Stimulated activated CD8-positive, alpha-beta memory T cell treated with anti-CD3 and anti-CD28 coated beads, Interleukin-7, amount 100 ng/mL, for 24 hours (primary cell): ENCODE data around the gene STK4.

Experiments
- DNase-seq: peaks from one replicate; pipeline ENCODE4 v3.0.0-alpha.2; 2020; ENCODE audit warnings: low read depth

Gene STK4

GRCh38 chr20:45087814-45088213, 121.5 kb downstream of the STK4 start:
- no peak for DNase-seq

DNA sequence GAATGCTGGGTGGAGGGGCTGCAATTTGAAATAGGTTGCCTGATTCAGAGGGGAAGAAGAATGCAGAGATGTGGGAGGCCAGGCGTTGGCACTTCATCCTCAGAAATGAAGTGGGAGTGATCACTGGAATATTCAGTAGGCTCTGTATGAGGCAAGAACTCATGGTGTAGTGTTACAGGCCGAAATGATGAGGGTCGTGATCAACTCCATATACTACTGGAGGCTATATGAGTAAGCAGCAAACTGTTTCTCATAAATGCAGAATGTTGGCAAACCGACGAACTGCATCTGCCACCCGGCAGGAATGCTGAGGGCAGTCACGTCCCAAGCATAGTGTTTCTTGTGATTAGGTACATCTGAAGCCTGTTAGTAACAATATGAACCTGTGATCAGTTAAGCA, 121.9 kb downstream of the STK4 start:
- no peak for DNase-seq

DNA sequence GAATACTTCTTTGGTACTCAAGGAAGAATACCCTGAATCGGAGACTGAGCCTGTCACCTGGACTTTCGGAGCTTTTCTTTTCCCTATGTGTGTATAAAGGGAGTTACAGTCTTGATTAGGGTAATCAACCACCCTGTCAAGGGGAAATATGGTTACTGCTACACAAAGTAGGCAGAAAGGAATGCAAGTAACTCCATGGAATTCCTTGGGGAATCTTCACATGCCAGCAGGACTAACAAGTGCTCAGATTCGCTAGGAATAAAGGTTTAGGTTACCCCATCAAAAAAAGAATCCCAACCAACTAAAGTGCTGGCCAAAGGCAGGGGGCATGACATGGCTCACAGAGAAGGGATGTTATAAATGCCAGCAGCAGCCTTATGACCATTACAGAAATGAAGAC, 124.2 kb downstream of the STK4 start:
- DNase-seq: no peak

DNA sequence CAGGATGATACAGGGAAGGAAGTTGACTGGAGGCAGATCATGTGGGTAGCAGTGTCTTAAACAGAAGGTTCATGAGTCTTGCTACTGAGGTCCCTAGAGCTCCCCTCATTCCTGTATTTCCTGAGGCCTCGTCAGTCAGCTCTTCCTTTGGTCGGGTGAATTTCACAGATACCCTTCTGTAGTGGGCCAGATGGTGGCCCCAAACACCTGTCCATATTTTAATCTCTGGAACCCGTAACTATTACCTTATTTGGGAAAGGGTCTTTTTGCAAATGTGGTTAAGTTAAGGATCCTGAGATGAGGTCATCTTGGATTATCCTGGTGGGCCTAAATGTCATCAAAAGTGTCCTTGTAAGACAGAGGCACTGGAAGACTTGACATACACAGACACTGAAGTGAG, 125.1 kb downstream of the STK4 start:
- no peak for DNase-seq

DNA sequence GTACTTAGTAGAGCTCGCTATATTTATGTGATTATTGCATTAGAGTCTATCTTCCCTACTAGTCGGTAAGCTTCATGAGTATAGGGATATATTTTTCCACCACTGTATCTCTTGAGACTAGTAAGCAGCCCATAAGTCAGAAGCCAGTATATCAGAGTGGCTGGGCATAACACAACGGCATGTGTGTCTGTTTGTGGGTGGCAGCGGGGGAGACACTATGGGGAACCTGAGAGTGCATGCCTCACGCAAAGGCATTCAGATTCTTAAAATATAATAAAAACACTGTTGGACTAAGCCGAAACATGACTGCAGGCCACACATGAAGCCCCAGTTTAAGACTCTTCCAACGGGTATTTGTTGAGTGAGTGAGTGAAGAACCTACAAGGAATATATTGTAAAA, 126.6 kb downstream of the STK4 start:
- no peak for DNase-seq

DNA sequence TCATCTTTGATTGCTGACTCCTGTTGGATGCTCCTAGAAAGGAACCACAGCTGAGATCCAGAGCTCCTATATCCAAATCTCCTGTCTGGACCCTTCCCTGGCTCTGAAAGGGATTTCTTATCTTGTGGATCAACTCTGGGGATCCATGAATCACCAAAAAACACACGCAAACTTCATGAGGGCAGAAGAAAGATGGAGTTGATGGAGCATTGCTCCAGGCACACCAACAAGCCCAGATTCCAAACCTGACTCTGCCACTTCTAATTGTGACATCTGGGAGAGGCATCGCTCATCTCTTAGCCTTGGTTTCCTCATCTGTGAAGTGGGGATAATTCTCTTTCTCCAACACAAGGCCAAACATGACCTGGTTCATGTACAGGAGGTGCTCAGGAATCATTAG, 127.9 kb downstream of the STK4 start:
- DNase-seq: no peak

DNA sequence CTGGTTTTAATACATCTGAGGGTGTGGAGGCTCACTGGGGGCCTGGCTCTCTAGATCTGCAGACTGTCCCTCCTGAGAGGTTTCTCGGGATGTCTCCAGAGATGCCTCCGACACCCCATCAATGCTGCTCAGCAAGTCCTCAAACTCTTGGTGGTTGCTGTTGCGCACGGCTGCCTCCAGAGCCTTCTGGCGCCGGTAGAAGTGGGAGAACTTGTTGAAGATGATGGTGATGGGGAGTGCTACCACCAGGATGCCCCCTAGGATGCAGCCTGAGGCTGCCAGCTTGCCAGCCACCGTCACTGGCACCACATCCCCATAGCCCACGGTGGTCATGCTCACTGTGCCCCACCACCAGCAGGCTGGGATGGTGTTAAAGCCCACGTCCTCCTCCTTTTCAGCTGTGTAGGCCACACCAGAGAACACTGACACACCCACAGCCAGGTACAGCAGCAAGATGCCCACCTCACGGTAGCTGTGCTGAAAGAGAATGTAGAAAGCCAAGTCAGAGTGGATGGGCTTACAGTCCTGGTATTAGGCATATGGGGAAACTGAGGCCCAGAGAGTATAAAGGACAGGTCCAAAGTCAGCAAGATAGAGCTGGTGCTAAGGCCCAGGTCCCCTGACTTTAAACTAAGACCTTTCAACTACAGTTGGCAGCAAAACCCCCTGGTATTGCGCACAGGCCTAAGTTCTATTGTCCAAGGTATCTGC, 128.7 kb downstream of the STK4 start:
- DNase-seq: no peak

GRCh38 chr20:45095805-45096238, 129.5 kb downstream of the STK4 start:
- peak; percentile 12 for DNase-seq

- DNase-seq: no peak
Measured at GRCh38 chr20:45096781-45097180, 130.5 kb downstream of the STK4 start.

DNA sequence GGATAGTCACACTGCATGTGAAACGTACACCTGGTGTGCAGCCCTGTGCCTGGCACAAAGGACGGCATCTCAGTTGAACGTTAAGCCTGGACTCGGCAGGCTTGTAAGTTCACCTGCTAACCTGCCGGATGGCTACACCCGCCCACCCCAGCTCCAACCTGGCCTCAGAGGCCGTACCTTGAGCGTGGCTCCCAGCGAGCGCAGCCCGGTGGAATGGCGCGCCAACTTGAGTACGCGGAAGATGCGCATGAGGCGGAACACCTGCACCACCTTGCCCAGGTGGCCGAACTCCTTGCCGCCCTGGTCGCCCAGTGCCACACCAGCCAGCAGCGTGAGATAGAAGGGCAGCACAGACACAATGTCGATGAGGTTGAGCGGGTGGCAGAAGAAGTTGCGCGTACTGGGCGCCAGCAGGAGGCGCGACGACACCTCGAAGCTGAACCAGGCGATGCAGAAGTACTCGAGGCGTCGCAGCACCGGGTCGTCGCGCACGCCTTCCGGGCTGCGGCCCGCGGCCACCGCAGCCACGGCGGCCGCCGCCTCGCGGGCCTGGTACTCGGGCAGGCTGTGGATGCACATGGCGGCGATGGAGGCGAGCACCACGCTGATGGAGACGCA, 131.3 kb downstream of the STK4 start:
- DNase-seq: no peak

DNA sequence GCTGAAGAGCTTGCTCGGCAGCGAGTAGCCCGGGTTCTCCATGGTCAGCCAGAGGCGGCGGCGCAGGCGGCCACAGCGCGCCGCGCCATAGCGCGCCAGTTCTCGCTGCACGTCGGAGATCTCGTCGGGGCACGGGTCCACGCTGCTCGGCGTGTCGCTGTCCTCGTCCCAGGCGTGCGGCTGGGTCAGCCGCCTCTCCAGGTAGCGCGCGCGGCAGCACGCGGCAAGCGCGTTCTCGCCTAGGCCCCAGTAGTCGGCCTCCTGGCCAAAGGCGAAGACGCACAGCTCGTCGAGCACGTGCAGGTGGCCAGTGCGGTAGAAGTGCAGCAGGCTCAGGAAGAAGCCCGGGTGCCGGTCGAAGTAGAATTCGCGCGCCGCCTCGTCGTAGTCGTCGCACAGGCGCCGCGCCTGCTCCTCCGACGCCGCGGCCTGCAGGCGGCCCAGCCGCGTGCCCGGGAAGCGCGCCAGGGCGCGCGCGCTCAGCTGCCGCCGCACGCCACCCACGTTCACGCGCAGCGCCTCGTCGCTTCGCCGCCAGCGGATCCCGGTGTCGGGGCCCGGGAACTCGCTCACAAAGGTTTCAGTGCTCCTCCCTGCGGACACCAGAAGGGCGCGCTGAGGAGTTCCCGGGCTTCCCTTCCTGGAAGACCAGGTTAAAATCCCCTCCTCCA, 131.9 kb downstream of the STK4 start:
- no peak for DNase-seq

DNA sequence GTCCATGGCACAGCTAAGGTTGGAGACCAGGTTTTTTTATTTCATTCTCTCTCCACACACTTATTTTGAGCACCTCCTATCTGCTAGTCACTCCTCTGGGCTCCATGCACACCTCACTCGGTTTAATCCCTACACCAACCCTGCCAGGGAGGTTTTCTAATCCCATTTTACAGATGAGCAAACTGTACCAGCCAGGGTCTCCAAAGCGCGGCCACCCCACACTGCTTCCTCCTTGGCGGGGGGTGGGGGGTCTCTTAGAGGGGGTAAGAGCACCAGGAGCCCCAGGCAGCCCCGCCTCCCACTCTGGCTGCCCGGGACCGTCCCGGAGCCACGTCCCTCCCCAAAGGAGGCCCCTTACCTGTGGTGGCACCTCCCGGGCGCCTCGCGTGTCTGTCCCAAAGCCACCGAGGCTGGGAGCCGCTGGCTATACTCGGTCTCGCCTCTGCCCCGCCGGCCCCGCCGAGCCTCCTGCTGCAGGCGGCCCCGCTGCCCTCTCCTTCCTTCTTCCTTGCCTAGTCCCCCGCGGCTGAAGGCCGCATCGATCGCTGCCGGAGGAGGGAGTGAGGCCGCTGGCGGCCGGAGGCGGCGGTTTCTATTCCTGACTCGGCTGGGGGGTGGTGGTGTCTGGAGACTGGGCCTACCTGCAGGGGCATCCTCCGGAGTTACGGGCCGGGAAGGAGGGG, 134.4 kb downstream of the STK4 start, which contains the start of gene KCNS1:
Gene KCNS1, minus strand, starts transcription at position 565 of the 683 bp plus-strand sequence. CDS start 1,891 bp downstream, outside the sequence.
- no peak for DNase-seq

GRCh38 chr20:45101333-45101850, 135.1 kb downstream of the STK4 start:
- no peak for DNase-seq

- DNase-seq: no peak
Measured at GRCh38 chr20:45103072-45103471, 136.8 kb downstream of the STK4 start.

GRCh38 chr20:45104786-45105185, 138.5 kb downstream of the STK4 start:
- no peak for DNase-seq

- no peak for DNase-seq
Measured at GRCh38 chr20:45105317-45105716, 139.0 kb downstream of the STK4 start.

GRCh38 chr20:45109634-45110033, 143.3 kb downstream of the STK4 start:
- DNase-seq: no peak

DNA sequence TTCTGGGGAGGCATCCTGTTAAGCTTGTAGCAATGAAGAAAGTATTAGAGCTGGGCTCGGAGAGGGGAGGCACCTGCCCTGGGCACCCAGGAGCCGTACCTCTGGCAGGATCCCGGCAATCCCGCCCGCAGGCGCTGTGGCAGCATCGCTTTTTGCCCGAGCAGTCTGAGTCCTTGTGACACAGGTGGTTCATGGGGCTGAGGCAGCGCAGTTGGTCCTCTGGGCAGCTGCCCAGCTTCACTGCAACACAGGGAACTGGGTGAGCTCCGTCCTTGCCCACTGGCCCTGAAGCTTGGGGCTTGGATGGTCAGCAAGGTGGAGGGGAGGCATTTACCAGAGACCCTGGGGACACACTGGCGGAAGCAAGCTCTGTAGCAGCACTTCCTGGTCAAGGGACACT, 144.0 kb downstream of the STK4 start:
- DNase-seq: no peak

DNA sequence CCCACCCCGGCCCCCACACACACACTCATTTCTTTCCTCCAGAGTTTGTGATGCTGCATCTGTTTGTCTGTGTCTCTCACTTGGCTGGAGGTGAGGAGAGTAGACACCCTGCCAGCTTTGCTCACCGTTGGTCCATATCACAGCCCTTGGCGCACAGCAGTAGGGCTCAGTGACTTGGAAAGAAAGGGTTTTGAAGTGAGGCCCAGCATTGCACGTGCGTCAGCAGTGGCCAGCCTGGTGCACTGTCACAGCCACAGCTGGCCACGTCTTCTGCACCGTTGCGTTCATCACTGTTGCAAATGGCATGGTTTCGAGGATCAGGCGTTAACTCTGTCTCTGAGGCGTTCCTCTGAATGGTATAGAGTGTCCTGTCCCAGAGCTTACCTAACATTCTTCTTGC, 145.0 kb downstream of the STK4 start:
- DNase-seq: no peak

GRCh38 chr20:45111799-45112471, 145.6 kb downstream of the STK4 start:
- DNase-seq: no peak

- DNase-seq: no peak
Measured at GRCh38 chr20:45112754-45113153, 146.4 kb downstream of the STK4 start.

GRCh38 chr20:45113865-45114264, 147.6 kb downstream of the STK4 start:
- DNase-seq: no peak
